LNCAP (cell line): Measurements from ENCODE around the gene CAMK2D.

Source experiments
- CTCF ChIP-seq: fragments of 450-650 bp; IDR thresholded peaks from 2 replicates; pipeline ENCODE4 v1.5.1; 2017; ENCODE audit warnings: mild to moderate bottlenecking

CAMK2D gene

GRCh38 chr4:113505044-113505443 is 256.5 kb downstream of the CAMK2D start:
- no peak for TF ChIP-seq CTCF

DNA sequence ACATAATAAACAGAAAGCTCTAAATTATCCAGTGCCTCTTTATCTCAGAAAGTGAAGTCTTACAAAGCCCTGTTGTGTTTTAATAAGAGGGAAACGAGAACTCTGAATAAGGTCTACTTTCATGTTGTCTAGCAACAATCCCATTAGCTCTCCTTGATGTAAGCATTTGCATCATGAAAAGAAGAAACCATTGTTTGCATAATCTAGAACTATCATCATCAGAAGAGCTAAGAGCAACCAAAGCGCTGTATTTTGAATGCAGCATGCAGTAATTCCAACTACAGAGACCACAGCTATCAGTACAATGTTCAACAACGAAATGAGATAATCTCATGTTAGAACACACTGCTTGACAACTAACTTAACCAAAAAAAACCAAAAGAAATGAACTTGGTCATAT is 257.1 kb downstream of the CAMK2D start:
- no peak for TF ChIP-seq CTCF

DNA sequence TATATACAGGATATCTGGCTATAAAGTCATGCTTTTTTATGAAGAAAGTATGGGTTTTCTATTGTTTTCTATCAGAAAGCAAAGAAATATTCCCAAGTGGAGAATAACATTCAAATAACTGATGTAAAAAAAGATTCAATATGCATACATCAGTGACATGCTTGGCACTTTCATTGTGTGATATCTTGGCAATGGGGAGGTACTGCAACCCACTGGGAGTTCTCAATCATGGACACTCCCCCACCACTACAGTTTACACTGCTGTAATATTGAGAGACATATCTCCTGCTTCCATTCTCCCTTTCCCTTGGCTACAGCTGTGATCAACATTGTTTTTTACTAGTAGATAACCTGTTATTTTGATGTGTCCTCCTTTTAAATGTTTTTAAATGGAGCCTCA is 257.8 kb downstream of the CAMK2D start:
- no peak for TF ChIP-seq CTCF

GRCh38 chr4:113502906-113503305 is 258.6 kb downstream of the CAMK2D start:
- no peak for TF ChIP-seq CTCF

- no peak for TF ChIP-seq CTCF
Observed at GRCh38 chr4:113502476-113502875, 259.1 kb downstream of the CAMK2D start.

DNA sequence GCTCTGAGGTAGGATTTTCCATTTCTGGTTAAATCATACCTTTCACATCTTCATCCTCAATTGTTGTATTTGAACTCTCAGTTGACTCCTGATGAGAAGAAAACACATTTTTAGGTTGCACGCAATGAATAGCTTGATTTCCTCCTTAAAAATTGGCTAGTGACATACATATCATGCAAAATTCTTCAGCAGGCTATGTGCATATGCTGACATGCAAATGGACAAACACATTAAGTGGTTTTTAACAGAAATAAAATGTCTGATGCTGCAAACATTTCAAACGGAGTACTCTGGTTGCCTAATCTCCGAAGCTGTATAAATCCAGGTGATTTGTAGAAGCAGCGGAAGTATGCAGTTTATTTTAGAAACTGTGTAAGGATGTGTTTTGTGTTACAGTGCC is 261.1 kb downstream of the CAMK2D start:
- TF ChIP-seq CTCF, result no peak

DNA sequence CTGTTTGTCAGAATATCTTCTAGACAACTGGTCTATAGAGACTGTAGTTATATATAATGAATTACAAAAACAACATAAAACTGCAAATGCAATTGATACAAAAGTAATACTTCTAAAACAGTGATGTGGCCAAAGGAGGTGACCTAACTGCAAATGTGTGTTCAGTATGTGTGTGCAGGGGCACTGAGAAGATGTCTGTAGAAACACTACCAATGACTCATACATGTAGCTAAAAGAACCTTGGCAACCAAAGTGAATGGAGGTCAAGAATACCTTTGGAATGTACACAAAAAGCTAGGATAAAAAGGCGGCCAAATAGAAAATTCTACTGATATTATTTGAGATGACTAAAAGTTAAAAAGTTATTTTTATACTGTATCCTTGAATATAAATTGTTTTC is 261.8 kb downstream of the CAMK2D start:
- no peak for TF ChIP-seq CTCF

GRCh38 chr4:113499166-113499565 is 262.4 kb downstream of the CAMK2D start:
- no peak for TF ChIP-seq CTCF
